AG09309 (cell line): ENCODE data around the gene GOSR2.

ENCODE experiments used
- DNase-seq: peaks from one replicate; pipeline ENCODE4 v3.0.0-alpha.2; 2010; ENCODE audit warnings: low read depth
- H3K4me3 ChIP-seq: 2 replicates; pipeline ENCODE4 v1.5.1; 2011; ENCODE audit warnings: mild to moderate bottlenecking, low read depth, low read length, moderate library complexity; ENCODE audit not compliant: control insufficient read depth
- TF ChIP-seq, protein P1 (sequence below): IDR thresholded peaks from 2 replicates; pipeline ENCODE4 v1.5.1; 2011; ENCODE audit warnings: mild to moderate bottlenecking, low read depth, low read length, inconsistent platforms; ENCODE audit not compliant: insufficient read depth, control insufficient read depth; ENCODE audit errors: missing control alignments

Gene GOSR2

GRCh38 chr17:46890638-46891037 lies 32.3 kb upstream of the GOSR2 start:
- no peak for DNase-seq
- TF ChIP-seq, protein P1, sequence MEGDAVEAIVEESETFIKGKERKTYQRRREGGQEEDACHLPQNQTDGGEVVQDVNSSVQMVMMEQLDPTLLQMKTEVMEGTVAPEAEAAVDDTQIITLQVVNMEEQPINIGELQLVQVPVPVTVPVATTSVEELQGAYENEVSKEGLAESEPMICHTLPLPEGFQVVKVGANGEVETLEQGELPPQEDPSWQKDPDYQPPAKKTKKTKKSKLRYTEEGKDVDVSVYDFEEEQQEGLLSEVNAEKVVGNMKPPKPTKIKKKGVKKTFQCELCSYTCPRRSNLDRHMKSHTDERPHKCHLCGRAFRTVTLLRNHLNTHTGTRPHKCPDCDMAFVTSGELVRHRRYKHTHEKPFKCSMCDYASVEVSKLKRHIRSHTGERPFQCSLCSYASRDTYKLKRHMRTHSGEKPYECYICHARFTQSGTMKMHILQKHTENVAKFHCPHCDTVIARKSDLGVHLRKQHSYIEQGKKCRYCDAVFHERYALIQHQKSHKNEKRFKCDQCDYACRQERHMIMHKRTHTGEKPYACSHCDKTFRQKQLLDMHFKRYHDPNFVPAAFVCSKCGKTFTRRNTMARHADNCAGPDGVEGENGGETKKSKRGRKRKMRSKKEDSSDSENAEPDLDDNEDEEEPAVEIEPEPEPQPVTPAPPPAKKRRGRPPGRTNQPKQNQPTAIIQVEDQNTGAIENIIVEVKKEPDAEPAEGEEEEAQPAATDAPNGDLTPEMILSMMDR, result no peak
- H3K4me3 ChIP-seq, result no peak overlapping the region

DNA sequence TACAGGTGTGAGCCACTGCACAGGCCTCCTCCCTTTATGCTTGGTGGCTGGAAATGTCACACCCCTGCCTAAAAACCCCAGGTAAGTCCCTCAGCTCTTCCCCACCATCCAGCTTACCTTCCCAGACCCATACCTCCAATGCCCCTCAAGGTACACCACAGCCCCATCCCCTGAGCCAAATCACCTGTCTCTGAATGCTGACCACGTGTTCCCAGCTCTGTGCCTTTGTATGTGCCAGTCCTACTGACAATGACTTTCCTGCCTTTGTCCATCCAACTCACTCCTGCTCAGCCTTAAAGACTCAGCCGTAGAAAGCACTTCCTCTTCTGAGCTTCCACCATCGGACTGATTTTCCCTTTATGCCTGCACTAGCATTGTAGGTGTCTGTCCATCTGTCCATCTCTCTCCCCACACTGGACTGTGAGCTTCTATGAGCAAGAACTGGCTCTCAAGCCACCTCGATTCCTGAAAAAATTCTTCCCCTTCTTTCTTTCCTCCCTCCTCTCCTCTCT lies 30.7 kb upstream of the GOSR2 start:
- TF ChIP-seq, protein P1, result no peak
- no peak overlapping the region for H3K4me3 ChIP-seq
- no peak for DNase-seq

DNA sequence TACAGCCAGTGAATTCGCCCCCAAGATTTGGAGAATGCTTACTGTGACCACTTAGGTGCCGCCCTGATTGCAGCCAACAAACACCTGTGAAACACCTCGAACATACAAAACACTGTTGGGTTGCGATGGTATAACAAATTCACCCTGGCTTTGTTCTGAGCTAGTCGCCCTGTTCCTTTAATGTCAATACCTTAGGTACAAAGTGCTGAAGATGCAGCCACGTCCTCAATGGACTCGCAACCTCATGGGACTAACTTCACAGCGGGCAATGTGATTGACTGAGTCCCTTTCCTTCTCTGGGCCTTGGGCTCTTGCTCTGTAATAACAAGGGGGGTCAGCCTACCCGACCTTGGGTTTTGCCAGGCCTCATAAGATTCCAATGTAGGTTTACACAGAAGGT lies 28.9 kb upstream of the GOSR2 start:
- no peak overlapping the region for H3K4me3 ChIP-seq
- TF ChIP-seq, protein P1, result no peak
- no peak for DNase-seq

DNA sequence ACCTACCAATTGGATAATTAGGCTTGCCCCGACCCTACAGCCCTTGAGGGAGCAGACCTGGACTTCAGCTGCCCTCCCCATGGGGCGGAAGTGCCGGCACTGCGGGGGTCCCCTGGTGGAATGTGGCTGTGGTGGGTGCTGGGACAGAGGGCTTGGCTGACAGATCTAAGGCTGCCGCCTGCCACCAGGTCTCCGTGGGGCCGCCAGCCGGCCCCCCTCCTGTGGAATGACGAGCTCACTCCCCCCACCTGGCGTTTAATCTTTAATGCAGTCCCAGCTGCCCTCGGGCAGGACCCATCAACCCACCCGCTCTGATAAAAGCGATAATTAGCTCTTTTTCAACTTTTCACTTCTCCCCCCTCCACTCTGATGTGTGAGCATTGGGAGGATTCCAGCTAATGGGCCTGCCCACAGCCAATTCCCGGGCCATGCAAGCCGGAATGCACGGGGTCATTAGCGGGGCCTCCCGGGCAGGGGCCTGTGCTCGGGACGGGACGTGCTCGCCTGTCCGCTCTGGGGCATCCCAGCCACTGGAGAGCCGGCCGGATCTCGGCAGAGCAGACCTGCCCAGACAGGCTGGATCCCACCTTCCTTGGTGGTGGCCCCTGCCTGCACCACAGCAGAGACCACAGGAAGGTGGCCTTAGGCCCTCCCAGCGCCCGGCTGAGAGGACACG lies 28.3 kb upstream of the GOSR2 start:
- no peak overlapping the region for H3K4me3 ChIP-seq
- TF ChIP-seq, protein P1, result no peak
- no peak for DNase-seq

DNA sequence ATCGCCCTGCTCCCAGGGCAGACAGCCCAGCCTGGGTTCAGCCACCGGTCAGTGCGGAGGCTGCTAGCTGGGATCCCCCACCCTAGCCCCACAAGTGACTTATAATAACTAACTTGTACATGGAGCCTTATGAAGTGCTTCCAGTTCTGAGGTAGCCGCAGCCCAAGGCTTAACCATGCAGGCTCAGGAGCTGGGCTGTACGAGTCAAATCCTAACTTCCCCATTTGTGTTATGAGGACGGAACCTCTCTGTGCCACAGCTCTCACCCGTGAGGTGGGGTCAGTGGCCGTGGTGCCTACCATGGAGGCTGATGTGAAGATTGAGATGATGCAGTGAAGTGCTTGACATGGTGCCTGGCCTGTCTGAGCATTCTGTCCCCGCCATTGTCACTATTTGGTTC lies 27.8 kb upstream of the GOSR2 start:
- TF ChIP-seq, protein P1, result no peak
- H3K4me3 ChIP-seq, result no peak overlapping the region
- DNase-seq, result no peak

DNA sequence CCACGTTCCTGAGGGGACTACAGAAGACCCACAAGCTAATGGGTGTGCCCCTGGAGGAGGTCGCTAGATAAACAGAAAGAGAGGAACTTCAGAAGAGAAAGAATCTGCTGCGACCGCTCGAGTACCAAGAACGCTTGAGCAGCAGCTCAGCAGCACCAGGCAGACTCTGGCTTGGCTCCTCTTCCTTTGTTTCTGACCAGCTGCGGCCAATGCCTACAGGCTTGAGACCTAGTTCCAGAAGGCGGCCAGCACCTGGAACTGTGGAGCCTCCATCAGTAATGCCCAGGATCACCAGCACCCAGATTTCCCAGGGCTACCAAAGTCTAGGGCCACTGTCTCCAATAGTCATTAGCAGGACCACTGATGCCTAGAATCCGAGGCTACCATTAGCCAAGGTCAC lies 26.0 kb upstream of the GOSR2 start:
- H3K4me3 ChIP-seq, result no peak overlapping the region
- DNase-seq, result no peak
- TF ChIP-seq, protein P1, result no peak
